ENCODE data around the gene SEC14L5. TPM values are rescaled to one million over a fixed set of nuclear protein-coding genes. Genes with fewer than 3 reads are reported as not detected.

SEC14L5 gene
- polyA plus RNA-seq, 1 experiment = 0.05 TPM

GRCh38 chr16:5026664-5027063 is 68.5 kb downstream of the SEC14L5 start:
- Histone ChIP-seq H3K27me3 (ENCODE audit: control insufficient read depth, insufficient read depth, low read length) (no peaks in the 10 kb centered on the region), H3K27ac (ENCODE audit: low read depth, low read length) (no peak overlapping the region), H3K4me3 (ENCODE audit: low read depth, low read length) (no peak overlapping the region), H3K9me3 (ENCODE audit: control insufficient read depth, insufficient read depth, low read length) (no peaks in the 10 kb centered on the region)
- no peak for DNase-seq (ENCODE audit: low read depth, low spot score)
- TF ChIP-seq CTCF (IDR thresholded peaks at IDR 0.05; ENCODE audit: low read depth, low read length) = no peak
- ChIA-PET POLR2A (no interaction called here), CTCF (no interaction called here)

- ChIA-PET POLR2A (no interaction called here), CTCF (no interaction called here)
- Histone ChIP-seq H3K27ac (ENCODE audit: low read depth, low read length) (no peak overlapping the region), H3K4me3 (ENCODE audit: low read depth, low read length) (no peak overlapping the region), H3K27me3 (ENCODE audit: control insufficient read depth, insufficient read depth, low read length) (no peaks in the 10 kb centered on the region), H3K9me3 (ENCODE audit: control insufficient read depth, insufficient read depth, low read length) (no peaks in the 10 kb centered on the region)
- no peak for TF ChIP-seq CTCF (IDR thresholded peaks at IDR 0.05; ENCODE audit: low read depth, low read length)
- DNase-seq (ENCODE audit: low read depth, low spot score) = no peak
Observed at GRCh38 chr16:5027086-5027485, 69.0 kb downstream of the SEC14L5 start.

GRCh38 chr16:5027575-5028235 is 69.6 kb downstream of the SEC14L5 start:
- H3K27ac ChIP-seq (ENCODE audit: low read depth, low read length) = no peak overlapping the region
- H3K4me3 ChIP-seq (ENCODE audit: low read depth, low read length) = no peak overlapping the region
- no peak for DNase-seq (ENCODE audit: low read depth, low spot score)
- no peaks in the 10 kb centered on the region for H3K27me3 ChIP-seq (ENCODE audit: control insufficient read depth, insufficient read depth, low read length)
- ChIA-PET POLR2A (no interaction called here), CTCF (no interaction called here)
- H3K9me3 ChIP-seq (ENCODE audit: control insufficient read depth, insufficient read depth, low read length) = no peaks in the 10 kb centered on the region
- no peak for TF ChIP-seq CTCF (IDR thresholded peaks at IDR 0.05; ENCODE audit: low read depth, low read length)

GRCh38 chr16:5028950-5029475 is 70.9 kb downstream of the SEC14L5 start:
- no peak for DNase-seq (ENCODE audit: low read depth, low spot score)
- Histone ChIP-seq H3K27ac (ENCODE audit: low read depth, low read length) (no peak overlapping the region), H3K27me3 (ENCODE audit: control insufficient read depth, insufficient read depth, low read length) (no peaks in the 10 kb centered on the region), H3K4me3 (ENCODE audit: low read depth, low read length) (no peak overlapping the region), H3K9me3 (ENCODE audit: control insufficient read depth, insufficient read depth, low read length) (no peaks in the 10 kb centered on the region)
- CTCF ChIA-PET = no interaction called here
- no peak for TF ChIP-seq CTCF (IDR thresholded peaks at IDR 0.05; ENCODE audit: low read depth, low read length)
- POLR2A ChIA-PET = no interaction called here

GRCh38 chr16:5030251-5030870 is 72.2 kb downstream of the SEC14L5 start:
- CTCF ChIA-PET = no interaction called here
- H3K27me3 ChIP-seq (ENCODE audit: control insufficient read depth, insufficient read depth, low read length) = no peaks in the 10 kb centered on the region
- H3K9me3 ChIP-seq (ENCODE audit: control insufficient read depth, insufficient read depth, low read length) = no peaks in the 10 kb centered on the region
- H3K4me3 ChIP-seq (ENCODE audit: low read depth, low read length) = no peak overlapping the region
- POLR2A ChIA-PET = no interaction called here
- H3K27ac ChIP-seq (ENCODE audit: low read depth, low read length) = no peak overlapping the region
- no peak for TF ChIP-seq CTCF (IDR thresholded peaks at IDR 0.05; ENCODE audit: low read depth, low read length)
- no peak for DNase-seq (ENCODE audit: low read depth, low spot score)

Measured in AG04450 (cell line).